ENCODE data around the gene CNMD.

- TF ChIP-seq CTCF (IDR thresholded peaks at IDR 0.05) (no peak), POLR2A (IDR thresholded peaks at IDR 0.05) (no peak)
These were observed 43.8 kb downstream of the CNMD start for GRCh38 chr13:52695856-52696255.
